ENCODE results near the gene NDOR1. TPM values are rescaled to one million over a fixed set of nuclear protein-coding genes. Genes with fewer than 3 reads are reported as not detected.

NDOR1 gene
- total and polyA plus RNA-seq, 2 donors (not counting 3 experiments of a cell fraction or from before 2014, with no cell fraction given) = 13.5 to 26.7 TPM

DNA sequence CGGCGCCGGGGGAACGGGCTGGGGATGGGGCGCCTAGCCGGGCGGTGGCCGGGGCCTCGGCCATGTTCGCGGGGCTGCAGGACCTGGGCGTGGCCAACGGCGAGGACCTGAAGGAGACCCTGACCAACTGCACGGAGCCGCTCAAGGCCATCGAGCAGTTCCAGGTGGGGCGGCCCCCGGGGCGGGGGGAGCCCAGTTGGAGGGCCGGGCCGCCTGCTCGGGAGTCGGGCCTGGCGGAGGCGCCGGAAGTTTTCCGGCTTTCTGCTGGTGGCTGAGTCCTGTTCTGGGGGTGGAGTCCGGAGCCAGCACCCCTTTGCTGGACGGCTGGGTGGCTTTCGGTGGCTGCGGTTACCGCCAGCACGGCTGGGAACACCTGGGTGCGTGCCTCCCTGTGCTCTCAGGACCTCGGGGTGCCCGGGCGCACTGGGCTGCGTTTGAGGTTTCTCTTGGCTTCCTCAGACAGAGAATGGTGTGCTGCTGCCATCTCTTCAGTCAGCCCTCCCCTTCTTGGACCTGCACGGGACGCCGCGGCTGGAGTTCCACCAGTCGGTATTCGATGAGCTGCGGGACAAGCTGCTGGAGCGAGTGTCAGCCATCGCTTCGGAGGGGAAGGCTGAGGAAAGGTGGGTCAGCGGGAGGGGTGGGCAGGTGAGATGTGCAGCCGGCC lies 50.1 kb downstream of the NDOR1 start:
- CTCF ChIA-PET = interaction anchor here (1.2 to 4.4 kb wide), 6 partner anchors 11 to 168 kb away, joined by 3 to 31 read pairs (median 6); partner anchors contain the start of genes EXD3, NOXA1, TOR4A and TUBB4B
- peak overlapping the region; percentile 65 for H3K9ac ChIP-seq (replicated peaks; ENCODE audit: extremely low read depth, insufficient read depth, low read length)
- DNase-seq (ENCODE audit: low read depth, low spot score) (peak; percentile 38), FAIRE-seq (peak; percentile 42)
- no peak overlapping the region for H3K27ac ChIP-seq (ENCODE audit: insufficient read depth, low read depth, low read length)
- no peaks in the 10 kb centered on the region for H3K9me1 ChIP-seq (replicated peaks; ENCODE audit: control insufficient read depth, extremely low read depth, insufficient read depth, low read length)
- peaks cover 2 to 5% of the 10 kb centered on the region in 2 experiments for H3K36me3 ChIP-seq (ENCODE audit: control insufficient read depth in 2 of 2, extremely low read depth in 1 of 2, insufficient read depth in 2 of 2, low read length in 2 of 2)
- H3K27me3 ChIP-seq (ENCODE audit: control insufficient read depth in 2 of 2, insufficient read depth in 2 of 2, low read length in 2 of 2) = no peaks in the 10 kb centered on the region
- POLR2A ChIA-PET = interaction anchor here (1.0 to 4.9 kb wide), 3 partner anchors 13 to 15 kb away, joined by 3 to 66 read pairs (median 14); partner anchors contain the start of gene TUBB4B
- BruUV-seq (replicated peaks) = no TSS peak
- intact Hi-C loops (cut with micrococcal nuclease) = loop anchor here (1.0 to 2.0 kb wide), 3 partner anchors 13 to 22 kb away; partner anchors contain the start of gene TOR4A
- H3K4me3 ChIP-seq (replicated peaks in 1 of 3; ENCODE audit: insufficient read depth in 1 of 3, low read depth in 1 of 3, low read length in 3 of 3) = peak overlapping the region; percentile 12 to 94 (median 41)
- H3K4me1 ChIP-seq (ENCODE audit: control insufficient read depth, extremely low read depth, insufficient read depth, low read length) = peaks cover 14% of the 10 kb centered on the region
- no peak for TF ChIP-seq POLR2A (IDR thresholded peaks at IDR 0.05; ENCODE audit: low read depth, low read length)
- TF ChIP-seq, protein P1, sequence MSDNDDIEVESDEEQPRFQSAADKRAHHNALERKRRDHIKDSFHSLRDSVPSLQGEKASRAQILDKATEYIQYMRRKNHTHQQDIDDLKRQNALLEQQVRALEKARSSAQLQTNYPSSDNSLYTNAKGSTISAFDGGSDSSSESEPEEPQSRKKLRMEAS (IDR thresholded peaks at IDR 0.05; ENCODE audit: insufficient read depth, insufficient read length) = no peak
- no peak for TF ChIP-seq JUN (IDR thresholded peaks at IDR 0.05; ENCODE audit: borderline replicate concordance, insufficient read depth, insufficient read length, low read depth)
- TF ChIP-seq, protein P2, sequence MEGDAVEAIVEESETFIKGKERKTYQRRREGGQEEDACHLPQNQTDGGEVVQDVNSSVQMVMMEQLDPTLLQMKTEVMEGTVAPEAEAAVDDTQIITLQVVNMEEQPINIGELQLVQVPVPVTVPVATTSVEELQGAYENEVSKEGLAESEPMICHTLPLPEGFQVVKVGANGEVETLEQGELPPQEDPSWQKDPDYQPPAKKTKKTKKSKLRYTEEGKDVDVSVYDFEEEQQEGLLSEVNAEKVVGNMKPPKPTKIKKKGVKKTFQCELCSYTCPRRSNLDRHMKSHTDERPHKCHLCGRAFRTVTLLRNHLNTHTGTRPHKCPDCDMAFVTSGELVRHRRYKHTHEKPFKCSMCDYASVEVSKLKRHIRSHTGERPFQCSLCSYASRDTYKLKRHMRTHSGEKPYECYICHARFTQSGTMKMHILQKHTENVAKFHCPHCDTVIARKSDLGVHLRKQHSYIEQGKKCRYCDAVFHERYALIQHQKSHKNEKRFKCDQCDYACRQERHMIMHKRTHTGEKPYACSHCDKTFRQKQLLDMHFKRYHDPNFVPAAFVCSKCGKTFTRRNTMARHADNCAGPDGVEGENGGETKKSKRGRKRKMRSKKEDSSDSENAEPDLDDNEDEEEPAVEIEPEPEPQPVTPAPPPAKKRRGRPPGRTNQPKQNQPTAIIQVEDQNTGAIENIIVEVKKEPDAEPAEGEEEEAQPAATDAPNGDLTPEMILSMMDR (IDR thresholded peaks at IDR 0.05; ENCODE audit: extremely low read depth in 1 of 2, insufficient read depth in 1 of 2, low read depth in 1 of 2, low read length in 2 of 2) = no peak
- no peak for TF ChIP-seq EZH2 (IDR thresholded peaks at IDR 0.05; ENCODE audit: borderline replicate concordance, low read depth, low read length, severe bottlenecking)
- no peak for TF ChIP-seq MYC (IDR thresholded peaks at IDR 0.05; ENCODE audit: low read depth, low read length)
- TF ChIP-seq POLR2AphosphoS5 (IDR thresholded peaks at IDR 0.05; ENCODE audit: insufficient read depth, low read depth, low read length) = no peak
- TF ChIP-seq GATA2 (IDR thresholded peaks at IDR 0.05; ENCODE audit: insufficient read depth, insufficient read length, low read depth, low read length) = no peak
- no peak for TF ChIP-seq FOS (IDR thresholded peaks at IDR 0.05; ENCODE audit: borderline replicate concordance, insufficient read depth, low read length)
- H3K4me2 ChIP-seq (ENCODE audit: insufficient read depth, low read length) = peak overlapping the region; percentile 71
- peak overlapping the region; percentile 56 for H2AFZ ChIP-seq (ENCODE audit: low read depth, low read length)
- no peaks in the 10 kb centered on the region for H3K9me3 ChIP-seq (replicated peaks; ENCODE audit: control insufficient read depth, insufficient read depth, low read length)
- dilution Hi-C loops (cut with MboI; ENCODE audit: extremely low pct_ligation_motif_present, low sequenced_read_pairs) = no loop called here
- H4K20me1 ChIP-seq (replicated peaks; ENCODE audit: control insufficient read depth, extremely low read depth, insufficient read depth, low read length) = no peaks in the 10 kb centered on the region
- H3K79me2 ChIP-seq (ENCODE audit: control insufficient read depth, insufficient read depth, low read length) = peaks cover 18% of the 10 kb centered on the region

All from endothelial cell of umbilical vein (primary cell).